ENCODE measurements around the gene MBOAT1.

- TF ChIP-seq CTCF (IDR thresholded peaks at IDR 0.05) (no peak), POLR2A (IDR thresholded peaks at IDR 0.05) (no peak)
Measured at GRCh38 chr6:20154753-20155152, 57.5 kb downstream of the MBOAT1 start.
